Activated CD8-positive, alpha-beta memory T cell treated with anti-CD3 and anti-CD28 coated beads, Interleukin-2, amount 50 U/mL, for 24 hours (primary cell): ENCODE measurements around the gene CD300C.
"Not testable (repeated sequence)": the region's sequence is repeated elsewhere in the genome, so short reads cannot be mapped to it uniquely, and the experiment has no call there.

ENCODE experiments used
- DNase-seq: peaks from one replicate; pipeline ENCODE4 v3.0.0-alpha.2; 2020; ENCODE audit errors: extremely low read depth

Gene CD300C

DNA sequence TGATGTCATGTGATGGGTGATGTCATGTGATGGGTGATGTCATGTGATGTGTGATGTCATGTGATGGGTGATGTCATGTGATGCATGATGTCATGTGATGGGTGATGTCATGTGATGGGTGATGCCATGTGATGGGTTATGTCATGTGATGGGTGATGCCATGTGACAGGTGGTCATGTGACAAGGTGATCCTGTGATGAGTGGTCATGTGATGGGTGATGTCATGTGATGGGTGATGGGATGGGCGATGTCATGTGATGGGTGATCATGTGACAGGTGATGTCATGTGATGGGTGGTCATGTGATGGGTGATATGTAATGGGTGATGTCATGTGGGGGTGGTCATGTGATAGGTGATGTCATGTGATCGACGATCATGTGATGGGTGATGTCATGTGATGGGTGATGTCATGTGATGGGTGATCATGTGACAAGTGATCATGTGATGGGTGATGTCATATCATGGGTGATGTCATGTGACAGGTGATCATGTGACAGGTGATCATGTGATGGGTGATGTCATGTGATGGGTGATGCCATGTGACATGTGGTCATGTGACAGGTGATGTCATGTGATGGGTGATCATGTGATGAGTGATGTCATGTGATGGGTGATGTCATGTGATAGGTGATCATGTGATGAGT, 31.8 kb downstream of the CD300C start:
- peak; percentile 27 for DNase-seq

DNA sequence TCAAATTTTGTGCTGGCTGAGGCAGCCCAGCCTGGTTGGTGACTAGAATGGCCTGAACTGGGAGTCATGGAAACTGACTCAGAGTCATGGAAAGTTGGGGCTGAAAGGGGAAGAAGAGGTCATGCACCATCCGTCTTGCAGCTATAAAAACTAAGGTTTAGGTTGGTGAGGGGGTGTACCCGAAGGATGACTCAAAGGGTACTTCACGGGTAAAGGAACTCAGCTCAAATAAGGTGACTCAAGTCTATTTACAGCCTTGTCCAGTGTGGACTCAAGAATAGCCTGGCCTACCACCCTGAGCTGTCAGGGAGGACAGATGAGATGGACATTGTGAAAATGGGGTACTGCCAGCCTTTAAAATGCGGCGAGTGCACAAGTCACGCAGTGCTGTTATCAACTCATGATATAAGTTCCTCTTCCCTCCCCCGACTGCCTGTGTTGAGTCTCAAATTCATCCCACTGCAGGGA, 33.3 kb downstream of the CD300C start:
- no peak for DNase-seq

DNA sequence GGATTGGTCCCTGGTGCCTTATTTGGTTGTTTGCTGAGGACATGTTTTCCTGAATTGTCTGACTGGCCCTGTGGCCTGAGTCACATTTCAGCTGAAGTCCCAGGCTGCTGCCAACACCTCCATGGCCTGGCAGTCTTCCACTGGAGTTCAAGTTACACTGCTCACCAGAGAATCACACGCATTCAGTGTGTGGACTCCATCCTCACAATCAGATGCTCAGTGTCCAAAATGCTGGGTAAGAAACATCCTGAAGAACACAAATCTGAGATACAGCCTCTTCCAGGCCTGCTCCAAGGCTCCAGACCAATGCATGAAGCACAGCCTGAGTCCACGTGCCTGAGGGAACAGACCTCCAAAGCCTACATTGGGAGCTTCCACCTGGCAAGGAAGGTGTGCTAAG, 33.9 kb downstream of the CD300C start:
- no peak for DNase-seq

DNA sequence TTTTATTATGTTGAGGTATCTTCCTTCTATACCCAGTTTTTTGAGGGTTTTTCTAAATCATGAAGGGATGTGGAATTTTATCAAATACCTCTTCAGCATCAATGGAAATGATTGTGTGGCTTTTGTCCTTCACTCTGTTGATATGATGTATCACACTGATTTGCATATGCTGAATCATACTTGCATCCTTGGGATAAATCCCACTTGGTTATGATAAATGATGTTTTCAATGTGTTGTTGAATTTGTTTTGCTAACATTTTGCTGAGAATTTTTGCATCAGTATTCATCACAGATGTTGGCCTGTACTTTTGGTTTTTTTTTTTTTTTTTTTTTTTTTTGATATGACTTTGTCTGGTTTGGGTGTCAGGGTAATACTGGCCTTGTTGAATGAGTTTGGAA, 37.8 kb downstream of the CD300C start:
- no peak for DNase-seq

DNA sequence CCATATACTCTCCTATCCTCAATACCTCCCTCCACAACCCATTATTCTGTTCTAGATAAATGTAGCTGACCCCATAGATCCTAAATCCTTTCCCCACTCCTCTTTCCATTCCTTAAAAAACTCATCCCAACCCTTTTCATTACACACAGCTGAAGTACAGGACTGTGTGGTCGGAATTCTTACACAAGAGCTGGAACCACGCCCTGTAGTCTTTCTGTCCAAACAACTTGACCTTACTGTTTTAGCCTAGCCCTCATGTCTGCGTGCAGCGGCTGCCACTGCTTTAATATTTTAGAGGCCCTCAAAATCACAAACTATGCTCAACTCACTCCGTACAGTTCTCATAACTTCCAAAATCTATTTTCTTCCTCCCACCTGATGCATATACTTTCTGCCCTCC, 42.0 kb downstream of the CD300C start:
- not testable (repeated sequence) for DNase-seq

DNA sequence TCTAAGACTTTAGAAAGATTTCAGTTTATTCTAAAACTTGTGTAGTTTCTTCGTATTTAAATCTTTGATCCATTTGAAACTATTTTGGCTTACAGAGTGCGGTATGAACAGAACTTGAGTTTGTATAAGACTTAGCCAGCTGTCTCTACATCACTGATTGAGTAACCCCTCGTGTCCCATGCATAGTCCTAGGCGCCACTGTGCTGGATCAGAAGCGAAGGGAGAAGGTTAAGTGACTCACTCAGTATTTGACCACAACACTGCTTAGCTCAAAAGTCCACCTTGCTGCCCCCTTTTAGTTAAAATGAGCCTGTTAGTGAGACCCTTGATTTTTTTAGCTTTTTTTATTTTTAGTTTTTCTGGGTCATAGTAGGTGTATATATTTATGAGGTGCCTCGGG, 43.1 kb downstream of the CD300C start:
- DNase-seq, result no peak

DNA sequence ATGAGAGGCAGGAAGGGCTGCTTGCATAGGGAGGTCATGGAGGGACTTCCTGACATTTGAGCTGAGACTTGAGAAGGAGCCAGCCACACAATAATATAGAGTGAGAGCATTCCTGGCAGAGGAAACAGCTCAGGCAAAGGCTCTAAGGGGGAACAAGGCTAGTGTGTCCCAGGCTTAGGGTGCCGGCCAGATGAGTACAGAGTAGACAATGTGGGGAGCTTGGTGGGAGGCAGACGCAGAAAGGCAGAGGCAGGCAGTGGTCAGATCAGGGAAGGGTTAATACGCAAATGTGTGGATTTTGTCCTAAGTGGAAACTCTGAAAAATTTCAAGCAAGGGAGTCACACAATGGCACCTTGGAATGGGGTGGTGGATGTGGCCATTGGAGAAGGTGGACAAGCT, 45.9 kb downstream of the CD300C start:
- DNase-seq, result no peak

DNA sequence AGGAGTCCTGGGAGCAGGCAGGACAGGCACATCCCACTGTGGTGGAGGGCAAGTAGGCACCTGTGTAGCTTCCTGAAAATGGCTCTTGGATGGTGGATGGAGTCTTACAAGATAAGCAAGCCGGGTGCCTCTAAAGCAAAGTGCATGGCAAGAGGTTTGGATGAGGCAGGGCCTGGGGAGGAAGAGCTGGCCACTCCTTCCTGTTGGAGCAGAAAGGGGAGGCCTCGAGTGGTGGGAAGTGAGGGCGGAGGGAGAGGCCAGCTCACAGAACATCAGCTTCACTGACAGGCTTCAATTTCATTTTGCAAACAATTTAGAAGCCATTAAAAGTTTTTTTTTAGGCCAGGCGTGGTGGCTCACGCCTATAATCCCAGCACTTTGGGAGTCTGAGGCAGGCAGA, 48.4 kb downstream of the CD300C start:
- DNase-seq, result no peak

DNA sequence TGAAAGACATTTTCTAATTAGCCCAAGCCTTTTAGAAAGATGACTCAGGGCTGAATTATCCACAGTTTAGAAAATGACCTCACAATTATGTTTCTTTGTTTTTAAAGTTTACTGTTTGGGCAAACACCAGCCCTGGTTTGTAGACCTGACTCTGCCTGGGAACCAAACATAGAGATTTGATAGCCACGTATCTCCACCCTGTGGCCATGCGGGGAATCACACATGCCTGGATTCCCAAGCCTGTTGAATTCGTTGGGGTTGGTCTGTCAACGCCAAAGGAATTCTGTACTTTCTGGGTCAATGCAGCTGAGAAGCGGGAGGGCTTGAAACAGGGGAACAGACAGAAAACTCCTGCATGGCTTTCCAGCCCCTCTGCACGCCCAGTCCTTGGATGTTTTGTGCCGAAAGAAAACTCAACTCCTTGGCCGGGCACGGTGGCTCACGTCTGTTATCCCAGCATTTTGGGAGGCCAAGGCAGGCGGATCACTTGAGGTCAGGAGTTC, 52.5 kb downstream of the CD300C start:
- no peak for DNase-seq

DNA sequence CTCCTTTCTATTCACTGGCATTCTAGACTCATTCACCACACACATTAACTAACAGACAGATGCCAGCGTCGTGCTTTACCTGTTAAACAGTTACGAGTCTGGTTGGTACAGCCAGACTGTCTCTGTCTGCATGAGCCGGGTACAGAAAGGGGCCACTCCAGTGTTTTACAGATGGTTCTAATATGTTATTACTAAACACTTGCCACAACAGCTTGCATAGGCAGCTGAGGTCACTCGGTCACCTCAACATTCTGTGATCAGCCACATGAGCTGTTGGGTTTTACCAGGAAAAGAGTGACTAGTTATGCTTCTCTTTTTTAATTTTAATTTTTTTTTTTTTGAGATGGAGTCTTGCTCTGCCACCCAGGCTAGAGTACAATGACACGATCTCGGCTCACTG, 54.3 kb downstream of the CD300C start:
- no peak for DNase-seq
